Esophagus muscularis mucosa (tissue), 4 donors: ENCODE data around the gene THAP4. TPM values are rescaled to one million over a fixed set of nuclear protein-coding genes. Genes with fewer than 3 reads are reported as not detected.
A peak's percentile ranks its signal among the peaks of the same experiment; 100 is the strongest.

Experiments
- DNase-seq: peaks from one replicate; pipeline ENCODE4 v3.0.0-alpha.2; 2017; ENCODE audit errors: extremely low spot score
- H3K27ac ChIP-seq, 4 donors: fragments of 200-600 bp; sonication (generic); replicated peaks in 1 of 4; 1 replicate in 3 of 4; 2 replicates in 1 of 4; pipeline ENCODE4 v1.5.1; 2016 to 2019; ENCODE audit warnings: mild to moderate bottlenecking in 1 of 4
- H3K27me3 ChIP-seq, 4 donors: fragments of 200-600 bp; sonication (generic); one replicate each; pipeline versions ENCODE4 v1.5.1 to v1.6.0; 2016 to 2019
- H3K36me3 ChIP-seq, 4 donors: fragments of 200-600 bp; sonication (generic); one replicate each; pipeline ENCODE4 v1.5.1; 2016 to 2019
- H3K4me1 ChIP-seq, 4 donors: fragments of 200-600 bp; sonication (generic); one replicate each; pipeline ENCODE4 v1.5.1; 2016 to 2019
- H3K4me3 ChIP-seq, 4 donors: fragments of 200-600 bp; sonication (generic); 1 replicate in 2 of 4; 2 replicates in 2 of 4; pipeline ENCODE4 v1.5.1; 2016 to 2019; ENCODE audit warnings: mild to moderate bottlenecking in 4 of 4, moderate library complexity in 1 of 4
- H3K9me3 ChIP-seq, 4 donors: fragments of 200-600 bp; sonication (generic); 1 replicate in 3 of 4; 2 replicates in 1 of 4; pipeline ENCODE4 v1.5.1; 2016 to 2019
- CTCF ChIP-seq, 3 experiments: fragments of 200-600 bp in 2 of 3; fragments of 450-650 bp in 1 of 3; sonication (generic) in 2 of 3; IDR thresholded peaks; one replicate each; pipeline ENCODE4 v1.5.1; 2017 to 2019; ENCODE audit warnings: antibody characterized with exemption in 3 of 3, mild to moderate bottlenecking in 2 of 3, moderate library complexity in 1 of 3
- EP300 ChIP-seq: sonication (generic); formaldehyde crosslinking; IDR thresholded peaks from one replicate; pipeline ENCODE4 v1.6.1; 2017; ENCODE audit warnings: antibody characterized with exemption
- POLR2A ChIP-seq: fragments of 450-650 bp; IDR thresholded peaks from one replicate; pipeline ENCODE4 v1.6.1; 2017; ENCODE audit warnings: antibody characterized with exemption, moderate library complexity, mild to moderate bottlenecking, low read depth
- POLR2AphosphoS5 ChIP-seq, 2 donors: sonication (generic); formaldehyde crosslinking; IDR thresholded peaks; one replicate each; pipeline ENCODE4 v1.6.1; 2017; ENCODE audit warnings: antibody characterized with exemption in 2 of 2
- WGBS: methylation state at CpG from one replicate; pipeline ENCODE4 v1.1.5; 2018; 5-methylcytosine and 5-hydroxymethylcytosine counted together
- intact Hi-C: fragments of 100-400 bp; cut with DNase I; formaldehyde crosslinking; loops from one replicate; pipeline ENCODE4 v1.15.1; 2023
- total RNA-seq, 4 donors: library from RNA; depleted of rRNA; stranded (reverse); fragments of >200 nt; gene quantifications; one replicate each; pipeline versions ENCODE4 v1.1.0 to v1.2.1, GENCODE V29; 2016

The THAP4 gene
- total RNA-seq, 4 donors from 2014 or later = 37.0 to 69.8 (median 49.6) TPM

GRCh38 chr2:241564596-241565410 lies 72.2 kb downstream of the THAP4 start:
- H3K4me3 ChIP-seq = no peak overlapping the region
- H3K9me3 ChIP-seq = no peaks in the 10 kb centered on the region
- DNase-seq = no peak
- TF ChIP-seq POLR2AphosphoS5 (IDR thresholded peaks at IDR 0.05) (no peak), EP300 (no peak)
- H3K27ac ChIP-seq = peak overlapping the region in 1 of 4 donors; percentile 58
- intact Hi-C loops = no loop called here
- peaks cover 0 to 4% (median 0%) of the 10 kb centered on the region in 4 donors for H3K27me3 ChIP-seq
- 83% methylated on average over 27 of the region's 36 CpGs for WGBS
- H3K4me1 ChIP-seq = peaks cover 33 to 83% (median 73%) of the 10 kb centered on the region in 4 donors
- H3K36me3 ChIP-seq = peaks cover 0 to 18% (median 14%) of the 10 kb centered on the region in 4 donors

GRCh38 chr2:241563981-241564595 lies 72.9 kb downstream of the THAP4 start:
- Histone ChIP-seq H3K4me3 (no peak overlapping the region), H3K9me3 (no peaks in the 10 kb centered on the region), H3K4me1 (peaks cover 37 to 85% (median 76%) of the 10 kb centered on the region in 4 donors), H3K36me3 (peaks cover 0 to 18% (median 14%) of the 10 kb centered on the region in 4 donors), H3K27me3 (peaks cover 0 to 10% (median 0%) of the 10 kb centered on the region in 4 donors), H3K27ac (peak overlapping the region in 1 of 4 donors; percentile 58)
- WGBS = 82% methylated on average over 7 of the region's 23 CpGs
- DNase-seq = no peak
- intact Hi-C loops = no loop called here
- TF ChIP-seq POLR2A (no peak), EP300 (no peak), POLR2AphosphoS5 (IDR thresholded peaks at IDR 0.05) (no peak), CTCF (IDR thresholded peaks at IDR 0.05) (no peak)

- no peak overlapping the region for H3K4me3 ChIP-seq
- H3K27ac ChIP-seq = peak overlapping the region in 1 of 4 donors; percentile 58
- no peaks in the 10 kb centered on the region for H3K9me3 ChIP-seq
- DNase-seq = no peak
- peaks cover 0 to 13% (median 0%) of the 10 kb centered on the region in 4 donors for H3K27me3 ChIP-seq
- TF ChIP-seq POLR2A (no peak), EP300 (no peak), POLR2AphosphoS5 (IDR thresholded peaks at IDR 0.05) (no peak), CTCF (IDR thresholded peaks at IDR 0.05) (no peak)
- intact Hi-C loops = no loop called here
- peaks cover 0 to 18% (median 12%) of the 10 kb centered on the region in 4 donors for H3K36me3 ChIP-seq
- H3K4me1 ChIP-seq = peaks cover 37 to 83% (median 74%) of the 10 kb centered on the region in 4 donors
- WGBS = no CpG with 5 or more reads among the region's 10 CpGs
Measured at GRCh38 chr2:241563571-241563980, 73.4 kb downstream of the THAP4 start.

- Histone ChIP-seq H3K9me3 (no peaks in the 10 kb centered on the region), H3K27me3 (peaks cover 0 to 17% (median 0%) of the 10 kb centered on the region in 4 donors), H3K4me1 (peaks cover 41 to 84% (median 74%) of the 10 kb centered on the region in 4 donors), H3K27ac (no peak overlapping the region), H3K4me3 (no peak overlapping the region), H3K36me3 (peaks cover 0 to 18% (median 12%) of the 10 kb centered on the region in 4 donors)
- intact Hi-C loops = no loop called here
- 76% methylated on average over 7 of the region's 13 CpGs for WGBS
- DNase-seq = no peak
- no peak for TF ChIP-seq POLR2A
- TF ChIP-seq POLR2AphosphoS5 (IDR thresholded peaks at IDR 0.05) = no peak
- no peak for TF ChIP-seq CTCF (IDR thresholded peaks at IDR 0.05)
- TF ChIP-seq EP300 = no peak
Measured at GRCh38 chr2:241563031-241563507, 73.9 kb downstream of the THAP4 start.
